BLaER1 (cell line): ENCODE data around the gene TMC8.
A peak's percentile ranks its signal among the peaks of the same experiment; 100 is the strongest.

Source experiments
- H3K27ac ChIP-seq: shearing (Covaris generic); formaldehyde crosslinking; 2 replicates; pipeline ENCODE4 v1.8.1; 2022
- H3K27me3 ChIP-seq: shearing (Covaris generic); formaldehyde crosslinking; 2 replicates; pipeline ENCODE4 v1.8.1; 2022
- H3K36me3 ChIP-seq: shearing (Covaris generic); formaldehyde crosslinking; 2 replicates; pipeline ENCODE4 v1.8.1; 2022
- H3K4me1 ChIP-seq: shearing (Covaris generic); formaldehyde crosslinking; 2 replicates; pipeline ENCODE4 v1.8.1; 2022
- H3K4me2 ChIP-seq: shearing (Covaris generic); formaldehyde crosslinking; 2 replicates; pipeline ENCODE4 v1.8.1; 2022
- H3K4me3 ChIP-seq: shearing (Covaris generic); formaldehyde crosslinking; 2 replicates; pipeline ENCODE4 v1.8.1; 2022
- H3K9ac ChIP-seq: shearing (Covaris generic); formaldehyde crosslinking; 2 replicates; pipeline ENCODE4 v1.8.1; 2022
- H3K9me3 ChIP-seq: shearing (Covaris generic); formaldehyde crosslinking; 2 replicates; pipeline ENCODE4 v1.8.1; 2022
- H4K20me1 ChIP-seq: shearing (Covaris generic); formaldehyde crosslinking; 2 replicates; pipeline ENCODE4 v1.8.1; 2022
- Cebpa-rat ChIP-seq: shearing (Covaris generic); IDR thresholded peaks from 2 replicates; pipeline ENCODE4 v1.8.1; 2022

TMC8 gene

GRCh38 chr17:78127239-78127887 is 3.2 kb upstream of the TMC8 start:
- H3K4me3 ChIP-seq = peak overlapping the region; percentile 93
- H4K20me1 ChIP-seq = peaks cover 19% of the 10 kb centered on the region
- H3K4me2 ChIP-seq = peak overlapping the region; percentile 100
- H3K36me3 ChIP-seq = peaks cover 31% of the 10 kb centered on the region
- H3K27ac ChIP-seq = peak overlapping the region; percentile 98
- no peaks in the 10 kb centered on the region for H3K27me3 ChIP-seq
- peak overlapping the region; percentile 97 for H3K9ac ChIP-seq
- TF ChIP-seq Cebpa-rat = no peak
- peaks cover 86% of the 10 kb centered on the region for H3K4me1 ChIP-seq
- H3K9me3 ChIP-seq = no peaks in the 10 kb centered on the region

GRCh38 chr17:78127888-78128550 is 2.6 kb upstream of the TMC8 start:
- TF ChIP-seq Cebpa-rat = no peak
- Histone ChIP-seq H3K4me1 (peaks cover 86% of the 10 kb centered on the region), H3K9ac (peak overlapping the region; percentile 97), H3K27me3 (no peaks in the 10 kb centered on the region), H4K20me1 (peaks cover 19% of the 10 kb centered on the region), H3K36me3 (peaks cover 25% of the 10 kb centered on the region), H3K27ac (peak overlapping the region; percentile 98), H3K4me2 (peak overlapping the region; percentile 100), H3K4me3 (peak overlapping the region; percentile 93), H3K9me3 (no peaks in the 10 kb centered on the region)

- H3K4me2 ChIP-seq = peak within 1 kb of the TSS; percentile 100
- TF ChIP-seq Cebpa-rat = no peak
- H4K20me1 ChIP-seq = peaks cover 21% of the 10 kb centered on the region
- peaks cover 17% of the 10 kb centered on the region for H3K36me3 ChIP-seq
- H3K4me3 ChIP-seq = peak within 1 kb of the TSS; percentile 93
- peak within 1 kb of the TSS; percentile 97 for H3K9ac ChIP-seq
- no peaks in the 10 kb centered on the region for H3K9me3 ChIP-seq
- H3K4me1 ChIP-seq = peaks cover 86% of the 10 kb centered on the region
- H3K27me3 ChIP-seq = no peaks in the 10 kb centered on the region
- peak within 1 kb of the TSS; percentile 98 for H3K27ac ChIP-seq
Measured at GRCh38 chr17:78128551-78129350, 1.8 kb upstream of the TMC8 start, which contains the start of gene TMC6. TSS of gene TMC6 (minus strand) at chr17:78128755. CDS start at chr17:78126832, 1,923 bp downstream.

GRCh38 chr17:78129351-78130089 is 1.1 kb upstream of the TMC8 start:
- Histone ChIP-seq H3K4me2 (peak overlapping the region; percentile 100), H3K36me3 (peaks cover 14% of the 10 kb centered on the region), H3K9ac (peak overlapping the region; percentile 79), H3K27me3 (no peaks in the 10 kb centered on the region), H3K9me3 (no peaks in the 10 kb centered on the region), H3K4me3 (peak overlapping the region; percentile 93), H3K27ac (peak overlapping the region; percentile 94), H3K4me1 (peaks cover 86% of the 10 kb centered on the region), H4K20me1 (peaks cover 23% of the 10 kb centered on the region)
- no peak for TF ChIP-seq Cebpa-rat

- H3K9me3 ChIP-seq = no peaks in the 10 kb centered on the region
- peak overlapping the region; percentile 93 for H3K4me3 ChIP-seq
- no peak for TF ChIP-seq Cebpa-rat
- peaks cover 15% of the 10 kb centered on the region for H3K36me3 ChIP-seq
- H3K4me1 ChIP-seq = peaks cover 86% of the 10 kb centered on the region
- H3K9ac ChIP-seq = peak overlapping the region; percentile 79
- H4K20me1 ChIP-seq = peaks cover 29% of the 10 kb centered on the region
- H3K27ac ChIP-seq = peak overlapping the region; percentile 94
- peak overlapping the region; percentile 100 for H3K4me2 ChIP-seq
- H3K27me3 ChIP-seq = no peaks in the 10 kb centered on the region
Measured at GRCh38 chr17:78130090-78130436, 508 bp upstream of the TMC8 start.

- Histone ChIP-seq H3K27ac (peak overlapping the region; percentile 94), H4K20me1 (peaks cover 31% of the 10 kb centered on the region), H3K9me3 (no peaks in the 10 kb centered on the region), H3K27me3 (no peaks in the 10 kb centered on the region), H3K4me1 (peaks cover 78% of the 10 kb centered on the region), H3K36me3 (peaks cover 21% of the 10 kb centered on the region), H3K9ac (peak overlapping the region; percentile 79), H3K4me3 (peak overlapping the region; percentile 93), H3K4me2 (peak overlapping the region; percentile 100)
- TF ChIP-seq Cebpa-rat = no peak
Measured at GRCh38 chr17:78131172-78132083, 857 bp downstream of the TMC8 start.

- Histone ChIP-seq H3K27ac (peak overlapping the region; percentile 94), H3K27me3 (no peaks in the 10 kb centered on the region), H3K36me3 (peaks cover 26% of the 10 kb centered on the region), H3K9ac (peak overlapping the region; percentile 79), H4K20me1 (peaks cover 31% of the 10 kb centered on the region), H3K4me2 (peak overlapping the region; percentile 100), H3K4me3 (peak overlapping the region; percentile 93), H3K4me1 (peaks cover 77% of the 10 kb centered on the region), H3K9me3 (no peaks in the 10 kb centered on the region)
- no peak for TF ChIP-seq Cebpa-rat
Measured at GRCh38 chr17:78132084-78132676, 1.6 kb downstream of the TMC8 start.

- H4K20me1 ChIP-seq = peaks cover 31% of the 10 kb centered on the region
- peak overlapping the region; percentile 94 for H3K27ac ChIP-seq
- no peaks in the 10 kb centered on the region for H3K9me3 ChIP-seq
- H3K36me3 ChIP-seq = peaks cover 31% of the 10 kb centered on the region
- no peak for TF ChIP-seq Cebpa-rat
- peaks cover 81% of the 10 kb centered on the region for H3K4me1 ChIP-seq
- H3K4me2 ChIP-seq = peak overlapping the region; percentile 100
- H3K27me3 ChIP-seq = no peaks in the 10 kb centered on the region
- H3K9ac ChIP-seq = peak overlapping the region; percentile 79
- peak overlapping the region; percentile 93 for H3K4me3 ChIP-seq
Measured at GRCh38 chr17:78132767-78133178, 2.2 kb downstream of the TMC8 start.
